G401 (cell line): ENCODE data around the gene IL1RN. TPM values are rescaled to one million over a fixed set of nuclear protein-coding genes. Genes with fewer than 3 reads are reported as not detected.
"Not testable (repeated sequence)": the region's sequence is repeated elsewhere in the genome, so short reads cannot be mapped to it uniquely, and the experiment has no call there.

ENCODE experiments used
- DNase-seq: peaks from one replicate; pipeline ENCODE4 v3.0.0-alpha.2; 2015; ENCODE audit warnings: low spot score
- in situ Hi-C: cut with HindIII; loops from 2 replicates; pipeline ENCODE4 v1.10.0; 2016; ENCODE audit warnings: low sequenced_read_pairs, mixed read lengths
- total RNA-seq: library from RNA; depleted of rRNA; stranded (reverse); fragments of >200 nt; shearing (Covaris generic); gene quantifications from 2 replicates; pipeline ENCODE4 v1.2.3, GENCODE V29; 2014; rRNA removed

Gene IL1RN, protein sequence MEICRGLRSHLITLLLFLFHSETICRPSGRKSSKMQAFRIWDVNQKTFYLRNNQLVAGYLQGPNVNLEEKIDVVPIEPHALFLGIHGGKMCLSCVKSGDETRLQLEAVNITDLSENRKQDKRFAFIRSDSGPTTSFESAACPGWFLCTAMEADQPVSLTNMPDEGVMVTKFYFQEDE
- total RNA-seq = not detected in 2 replicates

DNA sequence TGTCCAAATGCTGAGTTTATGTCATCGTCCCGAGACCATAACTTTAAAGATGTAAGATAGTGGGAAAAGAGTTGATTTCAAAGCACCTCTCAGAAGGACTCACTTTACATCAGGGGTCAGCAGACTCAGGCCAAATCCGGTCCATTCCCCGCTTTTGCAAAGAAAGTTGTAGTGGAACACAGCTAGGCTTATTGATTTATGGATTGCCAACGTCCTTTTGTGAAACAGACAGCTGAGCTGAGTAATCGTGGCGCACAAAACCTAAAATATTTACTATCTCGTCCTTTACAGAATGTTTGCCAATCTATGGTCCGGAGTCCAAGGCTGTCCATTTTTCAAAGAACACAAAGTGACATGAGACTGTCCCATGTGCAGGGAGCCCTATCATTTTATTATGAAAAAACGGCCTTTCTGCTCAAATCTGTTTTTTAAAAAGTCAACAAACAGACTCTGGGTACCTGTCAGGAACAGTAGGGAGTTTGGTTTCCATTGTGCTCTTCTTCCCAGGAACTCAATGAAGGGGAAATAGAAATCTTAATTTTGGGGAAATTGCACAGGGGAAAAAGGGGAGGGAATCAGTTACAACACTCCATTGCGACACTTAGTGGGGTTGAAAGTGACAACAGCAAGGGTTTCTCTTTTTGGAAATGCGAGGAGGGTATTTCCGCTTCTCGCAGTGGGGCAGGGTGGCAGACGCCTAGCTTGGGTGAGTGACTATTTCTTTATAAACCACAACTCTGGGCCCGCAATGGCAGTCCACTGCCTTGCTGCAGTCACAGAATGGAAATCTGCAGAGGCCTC lies at the start of gene IL1RN:
Gene IL1RN (plus strand): TSS at position 754 of the 801 bp plus-strand sequence. CDS start 27 bp downstream, at position 781.
- DNase-seq = no peak

DNA sequence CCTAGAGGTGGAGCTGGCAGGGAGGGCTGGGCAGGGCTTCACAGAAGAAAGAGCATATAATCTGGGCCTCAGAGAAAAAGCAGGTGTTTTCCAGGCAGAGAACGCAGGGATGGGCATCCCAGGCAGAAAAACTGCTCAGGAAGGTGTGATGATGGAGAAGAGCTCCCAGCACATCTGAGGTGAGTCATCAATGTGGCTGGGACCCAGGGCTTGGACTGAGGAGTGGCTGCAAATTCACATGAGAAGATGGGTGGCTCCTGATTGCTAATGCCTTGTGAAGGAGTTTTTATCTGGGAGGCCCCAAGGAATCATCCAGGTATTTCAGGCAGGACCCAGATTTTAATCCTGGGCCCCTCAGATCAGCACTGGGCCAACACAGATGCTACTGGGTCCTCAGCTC lies 49.5 kb upstream of the IL1RN start:
- no peak for DNase-seq
- in situ Hi-C loops = no loop called here

More for the DNA sequence above, at the start of gene IL1RN:
- in situ Hi-C loops = no loop called here

DNA sequence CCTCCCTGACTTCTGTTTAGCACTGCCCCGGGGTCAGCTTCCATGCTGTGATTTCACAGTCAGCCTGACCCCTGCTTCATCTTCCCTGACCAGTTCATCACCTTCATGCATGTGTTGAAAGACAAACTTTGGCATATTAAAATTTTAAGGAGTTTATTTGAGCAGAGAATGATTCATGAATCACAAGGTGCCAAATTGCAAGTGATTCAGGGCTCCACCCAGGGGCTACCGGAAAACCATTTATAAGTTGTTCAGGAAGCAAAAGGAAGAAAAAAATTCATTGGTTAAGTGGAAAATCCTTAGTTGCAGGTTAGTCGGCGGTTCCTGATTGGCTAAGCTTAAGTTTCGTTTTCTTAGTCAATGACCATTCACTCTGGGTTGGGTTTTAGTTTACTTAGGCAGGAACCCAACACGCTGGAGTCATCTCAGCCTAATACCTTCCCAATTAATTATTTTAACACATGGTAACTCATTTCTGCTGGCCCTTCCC lies 49.0 kb upstream of the IL1RN start:
- in situ Hi-C loops = no loop called here
- DNase-seq = no peak

GRCh38 chr2:113079131-113079530 lies 48.3 kb upstream of the IL1RN start:
- in situ Hi-C loops = no loop called here
- no peak for DNase-seq

- in situ Hi-C loops = no loop called here
- DNase-seq = no peak
Observed at GRCh38 chr2:113080134-113080533, 47.3 kb upstream of the IL1RN start.

DNA sequence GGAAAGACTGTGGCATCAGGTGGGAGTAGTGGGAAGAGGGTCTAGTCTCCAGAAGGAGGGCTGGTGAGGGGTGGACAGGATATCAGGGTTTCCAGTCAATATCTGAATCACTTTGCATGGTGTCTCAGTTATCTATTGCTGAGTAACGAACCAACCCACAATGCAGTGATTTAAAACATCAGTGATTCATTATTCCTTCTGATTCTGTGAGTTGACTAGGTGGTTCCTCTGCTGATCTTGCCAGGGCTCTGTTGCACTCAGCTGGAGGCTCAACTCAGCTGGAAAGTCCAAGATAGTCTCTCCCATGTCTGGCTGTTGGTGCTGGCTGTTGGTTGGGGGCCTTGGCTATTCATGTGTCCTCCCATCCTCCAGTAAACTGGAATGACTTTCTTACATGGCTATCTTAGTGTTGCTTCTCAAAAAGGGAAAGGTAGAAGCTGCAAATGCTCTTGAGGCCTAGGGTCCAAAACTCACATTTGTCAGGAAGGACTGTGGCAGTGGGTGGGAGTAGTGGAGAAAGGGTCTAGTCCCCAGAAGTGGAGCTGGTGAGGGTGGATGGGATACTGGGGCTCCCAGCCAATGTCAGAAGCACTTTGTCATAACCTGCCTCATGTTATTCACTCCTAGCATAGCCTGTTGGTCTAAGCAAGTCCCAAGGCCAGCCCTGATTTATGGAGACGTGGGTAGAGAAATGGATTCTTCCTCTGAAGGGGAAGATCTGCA lies 45.7 kb upstream of the IL1RN start:
- no peak for DNase-seq
- in situ Hi-C loops = no loop called here

GRCh38 chr2:113083296-113083695 lies 44.1 kb upstream of the IL1RN start:
- in situ Hi-C loops = no loop called here
- no peak for DNase-seq

DNA sequence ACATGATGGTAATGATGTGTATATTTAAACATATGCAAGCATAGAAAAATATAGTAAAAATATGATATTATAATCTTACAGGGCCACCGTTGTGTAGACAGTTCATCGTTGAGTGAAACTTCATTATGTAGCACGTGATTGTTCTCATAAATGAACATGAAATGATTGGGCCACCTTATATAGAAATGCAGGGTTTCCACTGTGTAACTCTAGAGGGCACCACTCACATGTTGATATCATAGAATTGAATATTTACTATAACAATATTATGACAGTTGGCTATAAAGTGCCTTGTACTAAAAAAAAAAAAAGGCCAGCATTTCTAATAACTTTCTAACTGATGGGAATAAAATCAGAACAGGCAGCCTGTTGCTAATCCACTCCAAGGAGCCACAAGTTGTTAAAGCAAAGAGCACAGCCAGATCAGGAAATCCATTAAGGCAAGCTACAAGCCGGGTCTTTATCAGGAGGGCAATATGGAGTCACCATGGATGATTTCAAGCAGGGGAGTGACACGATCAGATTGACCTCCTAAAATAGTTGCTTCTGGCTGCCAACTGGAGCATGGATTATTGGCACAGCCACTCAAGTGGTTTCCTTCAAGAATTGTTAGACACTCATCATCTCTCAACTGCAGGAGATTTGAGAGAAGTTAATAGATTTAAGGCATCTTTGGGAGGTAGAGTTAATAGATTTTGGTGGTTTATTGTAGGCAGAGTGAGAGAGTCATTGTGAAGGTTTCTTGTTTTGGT lies 43.0 kb upstream of the IL1RN start:
- in situ Hi-C loops = no loop called here
- DNase-seq = no peak

GRCh38 chr2:113085542-113085941 lies 41.9 kb upstream of the IL1RN start:
- no peak for DNase-seq
- in situ Hi-C loops = no loop called here

GRCh38 chr2:113088213-113088992 lies 39.0 kb upstream of the IL1RN start:
- in situ Hi-C loops = no loop called here
- DNase-seq = no peak

- in situ Hi-C loops = no loop called here
- no peak for DNase-seq
Observed at GRCh38 chr2:113089916-113090315, 37.5 kb upstream of the IL1RN start.

GRCh38 chr2:113091231-113091896 lies 36.0 kb upstream of the IL1RN start:
- DNase-seq = no peak
- in situ Hi-C loops = no loop called here

- no peak for DNase-seq
- in situ Hi-C loops = no loop called here
Observed at GRCh38 chr2:113092864-113093612, 34.4 kb upstream of the IL1RN start.

- in situ Hi-C loops = no loop called here
Observed at GRCh38 chr2:113093613-113093977, 33.8 kb upstream of the IL1RN start.

GRCh38 chr2:113096306-113096705 lies 31.1 kb upstream of the IL1RN start:
- DNase-seq, in situ Hi-C loops: not testable (repeated sequence)

More at GRCh38 chr2:113093613-113093977, 33.8 kb upstream of the IL1RN start:
- no peak for DNase-seq

- in situ Hi-C loops = not testable (repeated sequence)
Observed at GRCh38 chr2:113096842-113097618, 30.4 kb upstream of the IL1RN start.

DNA sequence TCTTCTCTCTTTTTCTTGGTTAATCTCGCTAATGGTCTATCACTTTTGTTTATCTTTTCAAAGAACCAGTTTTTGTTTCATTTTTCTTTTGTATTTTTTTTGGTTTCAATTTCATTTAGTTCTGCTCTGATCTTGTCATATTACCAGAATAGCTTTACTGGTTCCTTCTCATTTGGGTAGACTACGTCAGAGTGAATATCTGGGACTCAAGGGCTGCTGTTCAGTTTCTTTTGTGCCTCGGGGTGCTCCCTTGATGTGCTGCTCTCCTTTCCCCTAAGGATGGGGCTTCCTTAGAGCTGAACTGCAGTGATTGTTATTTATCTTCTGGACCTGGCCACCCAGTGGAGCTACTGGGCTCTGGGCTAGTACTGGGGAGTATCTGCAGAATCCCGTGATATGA lies 29.4 kb upstream of the IL1RN start:
- in situ Hi-C loops = no loop called here
- DNase-seq = no peak

More at GRCh38 chr2:113096842-113097618, 30.4 kb upstream of the IL1RN start:
- not testable (repeated sequence) for DNase-seq
